ENCODE results near the gene OXSR1. TPM values are rescaled to one million over a fixed set of nuclear protein-coding genes. Genes with fewer than 3 reads are reported as not detected.

Gene OXSR1
- total and polyA plus RNA-seq, 2 of the 13 experiments (the other 11 are each of a cell fraction or from before 2014, with no cell fraction given): 27.4 to 32.6 TPM

DNA sequence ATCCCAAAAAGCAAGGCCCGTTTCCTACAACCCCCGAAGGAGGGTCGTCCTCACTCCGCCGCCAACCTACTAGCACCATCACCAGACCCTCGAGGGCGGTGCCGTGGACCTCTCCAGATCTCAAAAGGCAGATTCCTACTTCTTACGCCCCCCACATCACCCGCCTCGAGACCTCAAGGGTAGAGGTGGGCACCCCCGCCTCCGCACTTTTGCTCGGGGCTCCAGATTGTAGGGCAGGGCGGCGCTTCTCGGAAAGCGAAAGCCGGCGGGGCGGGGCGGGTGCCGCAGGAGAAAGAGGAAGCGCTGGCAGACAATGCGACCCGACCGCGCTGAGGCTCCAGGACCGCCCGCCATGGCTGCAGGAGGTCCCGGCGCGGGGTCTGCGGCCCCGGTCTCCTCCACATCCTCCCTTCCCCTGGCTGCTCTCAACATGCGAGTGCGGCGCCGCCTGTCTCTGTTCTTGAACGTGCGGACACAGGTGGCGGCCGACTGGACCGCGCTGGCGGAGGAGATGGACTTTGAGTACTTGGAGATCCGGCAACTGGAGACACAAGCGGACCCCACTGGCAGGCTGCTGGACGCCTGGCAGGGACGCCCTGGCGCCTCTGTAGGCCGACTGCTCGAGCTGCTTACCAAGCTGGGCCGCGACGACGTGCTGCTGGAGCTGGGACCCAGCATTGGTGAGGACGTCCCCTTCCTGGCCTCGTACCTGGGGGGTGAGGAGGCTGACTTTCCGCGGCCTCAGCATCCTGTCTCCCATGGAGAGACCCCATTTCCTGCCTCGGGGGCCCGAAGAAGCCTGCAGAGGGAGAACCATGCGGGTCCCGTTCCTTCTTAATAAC is 26.8 kb upstream of the OXSR1 start, which contains the start of gene MYD88 (continued):
- TF ChIP-seq HES4 (CRISPR knock-in tag; IDR thresholded peaks at IDR 0.05; ENCODE audit: borderline replicate concordance): no peak
- no peak for TF ChIP-seq ZNF558 (CRISPR knock-in tag; IDR thresholded peaks at IDR 0.05; ENCODE audit: borderline replicate concordance)
- TF ChIP-seq, protein P1, sequence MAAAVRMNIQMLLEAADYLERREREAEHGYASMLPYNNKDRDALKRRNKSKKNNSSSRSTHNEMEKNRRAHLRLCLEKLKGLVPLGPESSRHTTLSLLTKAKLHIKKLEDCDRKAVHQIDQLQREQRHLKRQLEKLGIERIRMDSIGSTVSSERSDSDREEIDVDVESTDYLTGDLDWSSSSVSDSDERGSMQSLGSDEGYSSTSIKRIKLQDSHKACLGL (CRISPR knock-in tag; IDR thresholded peaks at IDR 0.05): peak; percentile 43; the same call in 1 of the 2 replicates
- TF ChIP-seq, protein P2, sequence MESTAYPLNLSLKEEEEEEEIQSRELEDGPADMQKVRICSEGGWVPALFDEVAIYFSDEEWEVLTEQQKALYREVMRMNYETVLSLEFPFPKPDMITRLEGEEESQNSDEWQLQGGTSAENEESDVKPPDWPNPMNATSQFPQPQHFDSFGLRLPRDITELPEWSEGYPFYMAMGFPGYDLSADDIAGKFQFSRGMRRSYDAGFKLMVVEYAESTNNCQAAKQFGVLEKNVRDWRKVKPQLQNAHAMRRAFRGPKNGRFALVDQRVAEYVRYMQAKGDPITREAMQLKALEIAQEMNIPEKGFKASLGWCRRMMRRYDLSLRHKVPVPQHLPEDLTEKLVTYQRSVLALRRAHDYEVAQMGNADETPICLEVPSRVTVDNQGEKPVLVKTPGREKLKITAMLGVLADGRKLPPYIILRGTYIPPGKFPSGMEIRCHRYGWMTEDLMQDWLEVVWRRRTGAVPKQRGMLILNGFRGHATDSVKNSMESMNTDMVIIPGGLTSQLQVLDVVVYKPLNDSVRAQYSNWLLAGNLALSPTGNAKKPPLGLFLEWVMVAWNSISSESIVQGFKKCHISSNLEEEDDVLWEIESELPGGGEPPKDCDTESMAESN (CRISPR knock-in tag; conservative IDR thresholded peaks at IDR 0.05): peak; percentile 63; the same call in 1 of the 2 replicates
- TF ChIP-seq, protein P3, sequence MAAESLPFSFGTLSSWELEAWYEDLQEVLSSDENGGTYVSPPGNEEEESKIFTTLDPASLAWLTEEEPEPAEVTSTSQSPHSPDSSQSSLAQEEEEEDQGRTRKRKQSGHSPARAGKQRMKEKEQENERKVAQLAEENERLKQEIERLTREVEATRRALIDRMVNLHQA (CRISPR knock-in tag; IDR thresholded peaks at IDR 0.05): no peak
- TF ChIP-seq ZNF33B (CRISPR knock-in tag; IDR thresholded peaks at IDR 0.05): peak; percentile 84; the same call in 1 of the 2 replicates
- TF ChIP-seq, protein P4, sequence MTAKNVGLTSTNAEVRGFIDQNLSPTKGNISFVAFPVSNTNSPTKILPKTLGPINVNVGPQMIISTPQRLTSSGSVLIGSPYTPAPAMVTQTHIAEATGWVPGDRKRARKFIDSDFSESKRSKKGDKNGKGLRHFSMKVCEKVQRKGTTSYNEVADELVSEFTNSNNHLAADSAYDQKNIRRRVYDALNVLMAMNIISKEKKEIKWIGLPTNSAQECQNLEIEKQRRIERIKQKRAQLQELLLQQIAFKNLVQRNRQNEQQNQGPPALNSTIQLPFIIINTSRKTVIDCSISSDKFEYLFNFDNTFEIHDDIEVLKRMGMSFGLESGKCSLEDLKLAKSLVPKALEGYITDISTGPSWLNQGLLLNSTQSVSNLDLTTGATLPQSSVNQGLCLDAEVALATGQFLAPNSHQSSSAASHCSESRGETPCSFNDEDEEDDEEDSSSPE (CRISPR knock-in tag; IDR thresholded peaks at IDR 0.05): peak; percentile 43
- TF ChIP-seq ZNF329 (CRISPR knock-in tag; IDR thresholded peaks at IDR 0.05; ENCODE audit: low read depth): peak; percentile 79
- TF ChIP-seq, protein P5, sequence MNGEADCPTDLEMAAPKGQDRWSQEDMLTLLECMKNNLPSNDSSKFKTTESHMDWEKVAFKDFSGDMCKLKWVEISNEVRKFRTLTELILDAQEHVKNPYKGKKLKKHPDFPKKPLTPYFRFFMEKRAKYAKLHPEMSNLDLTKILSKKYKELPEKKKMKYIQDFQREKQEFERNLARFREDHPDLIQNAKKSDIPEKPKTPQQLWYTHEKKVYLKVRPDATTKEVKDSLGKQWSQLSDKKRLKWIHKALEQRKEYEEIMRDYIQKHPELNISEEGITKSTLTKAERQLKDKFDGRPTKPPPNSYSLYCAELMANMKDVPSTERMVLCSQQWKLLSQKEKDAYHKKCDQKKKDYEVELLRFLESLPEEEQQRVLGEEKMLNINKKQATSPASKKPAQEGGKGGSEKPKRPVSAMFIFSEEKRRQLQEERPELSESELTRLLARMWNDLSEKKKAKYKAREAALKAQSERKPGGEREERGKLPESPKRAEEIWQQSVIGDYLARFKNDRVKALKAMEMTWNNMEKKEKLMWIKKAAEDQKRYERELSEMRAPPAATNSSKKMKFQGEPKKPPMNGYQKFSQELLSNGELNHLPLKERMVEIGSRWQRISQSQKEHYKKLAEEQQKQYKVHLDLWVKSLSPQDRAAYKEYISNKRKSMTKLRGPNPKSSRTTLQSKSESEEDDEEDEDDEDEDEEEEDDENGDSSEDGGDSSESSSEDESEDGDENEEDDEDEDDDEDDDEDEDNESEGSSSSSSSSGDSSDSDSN (CRISPR knock-in tag; IDR thresholded peaks at IDR 0.05): peak; percentile 97
- no peak for TF ChIP-seq ZNF816 (CRISPR knock-in tag; IDR thresholded peaks at IDR 0.05; ENCODE audit: borderline replicate concordance)
- TF ChIP-seq MIXL1 (CRISPR knock-in tag; IDR thresholded peaks at IDR 0.05): no peak; the same call in 1 of the 2 replicates
- 0 out of 2 replicates have a peak, but pooled peaks have one; percentile 17 for TF ChIP-seq KDM5A (IDR thresholded peaks at IDR 0.05; ENCODE audit: borderline replicate concordance, low read length)
- TF ChIP-seq ZNF232 (CRISPR knock-in tag; IDR thresholded peaks at IDR 0.05; ENCODE audit: borderline replicate concordance): no peak; the same call in 1 of the 2 replicates
- TF ChIP-seq ZNF563 (CRISPR knock-in tag; IDR thresholded peaks at IDR 0.05): peak; percentile 79
- TF ChIP-seq TAF1 (CRISPR knock-in tag; IDR thresholded peaks at IDR 0.05): peak; percentile 88
- TF ChIP-seq, protein P6, sequence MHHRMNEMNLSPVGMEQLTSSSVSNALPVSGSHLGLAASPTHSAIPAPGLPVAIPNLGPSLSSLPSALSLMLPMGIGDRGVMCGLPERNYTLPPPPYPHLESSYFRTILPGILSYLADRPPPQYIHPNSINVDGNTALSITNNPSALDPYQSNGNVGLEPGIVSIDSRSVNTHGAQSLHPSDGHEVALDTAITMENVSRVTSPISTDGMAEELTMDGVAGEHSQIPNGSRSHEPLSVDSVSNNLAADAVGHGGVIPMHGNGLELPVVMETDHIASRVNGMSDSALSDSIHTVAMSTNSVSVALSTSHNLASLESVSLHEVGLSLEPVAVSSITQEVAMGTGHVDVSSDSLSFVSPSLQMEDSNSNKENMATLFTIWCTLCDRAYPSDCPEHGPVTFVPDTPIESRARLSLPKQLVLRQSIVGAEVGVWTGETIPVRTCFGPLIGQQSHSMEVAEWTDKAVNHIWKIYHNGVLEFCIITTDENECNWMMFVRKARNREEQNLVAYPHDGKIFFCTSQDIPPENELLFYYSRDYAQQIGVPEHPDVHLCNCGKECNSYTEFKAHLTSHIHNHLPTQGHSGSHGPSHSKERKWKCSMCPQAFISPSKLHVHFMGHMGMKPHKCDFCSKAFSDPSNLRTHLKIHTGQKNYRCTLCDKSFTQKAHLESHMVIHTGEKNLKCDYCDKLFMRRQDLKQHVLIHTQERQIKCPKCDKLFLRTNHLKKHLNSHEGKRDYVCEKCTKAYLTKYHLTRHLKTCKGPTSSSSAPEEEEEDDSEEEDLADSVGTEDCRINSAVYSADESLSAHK (CRISPR knock-in tag; IDR thresholded peaks at IDR 0.05; ENCODE audit: borderline replicate concordance): no peak
- TF ChIP-seq ZNF788 (CRISPR knock-in tag; IDR thresholded peaks at IDR 0.05; ENCODE audit: borderline replicate concordance): peak; percentile 38; the same call in 1 of the 2 replicates
- no peak for TF ChIP-seq SP5 (CRISPR knock-in tag; IDR thresholded peaks at IDR 0.05; ENCODE audit: borderline replicate concordance, low read depth)
- peak; percentile 82 for TF ChIP-seq ZNF501 (CRISPR knock-in tag; IDR thresholded peaks at IDR 0.05)
- TF ChIP-seq ZFP1 (CRISPR knock-in tag; IDR thresholded peaks at IDR 0.05): no peak
